CD4-positive, alpha-beta T cell (primary cell): Measurements from ENCODE around the gene CEACAM16. TPM values are rescaled to one million over a fixed set of nuclear protein-coding genes. Genes with fewer than 3 reads are reported as not detected.
A peak's percentile ranks its signal among the peaks of the same experiment; 100 is the strongest.

Experiments used
- ATAC-seq: fragments of 200-7000 bp; cut with Tn5 transposase; one replicate; pipeline ENCODE4 v1.10.0; 2022; ENCODE audit warnings: mild to moderate bottlenecking; ENCODE audit not compliant: poor library complexity
- CTCF ChIA-PET: fragments of 350-600 bp; sonication (Branson Sonifier 250); formaldehyde crosslinking; loops from one replicate; lab custom pipeline; 2021; ENCODE audit warnings: antibody characterized with exemption, inconsistent platforms; lab: Charles Lee
- POLR2A ChIA-PET: fragments of 350-600 bp; sonication (Branson Sonifier 250); formaldehyde crosslinking; loops from one replicate; lab custom pipeline; 2021; ENCODE audit warnings: antibody characterized with exemption, inconsistent platforms; lab: Charles Lee
- DNase-seq, 14 experiments: peaks; one replicate each; pipeline ENCODE4 v3.0.0-alpha.2; 2013 to 2020; ENCODE audit warnings: mixed read lengths in 2 of 14
- H3K27ac ChIP-seq, 2 donors: one replicate each; pipeline versions ENCODE4 v1.5.1 to v1.7.0; 2013; ENCODE audit warnings: low read length in 2 of 2, low read depth in 1 of 2, mild to moderate bottlenecking in 1 of 2
- H3K27me3 ChIP-seq, 2 experiments: 1 replicate in 1 of 2; 2 replicates in 1 of 2; pipeline versions ENCODE4 v1.6.1 to v1.7.0; 2013; ENCODE audit warnings: low read length in 2 of 2, control low read depth in 1 of 2, mild to moderate bottlenecking in 1 of 2, moderate library complexity in 1 of 2; ENCODE audit not compliant: insufficient read depth in 2 of 2, control insufficient read depth in 1 of 2
- H3K36me3 ChIP-seq: one replicate; pipeline ENCODE4 v1.6.1; 2013; ENCODE audit warnings: low read length, control low read depth; ENCODE audit not compliant: insufficient read depth
- H3K4me1 ChIP-seq: one replicate; pipeline ENCODE4 v1.6.1; 2013; ENCODE audit warnings: low read length, control low read depth; ENCODE audit not compliant: insufficient read depth
- H3K4me3 ChIP-seq: one replicate; pipeline ENCODE4 v1.5.1; 2013; ENCODE audit warnings: mild to moderate bottlenecking, low read length, moderate library complexity
- H3K9me3 ChIP-seq, 2 experiments: 1 replicate in 1 of 2; 2 replicates in 1 of 2; pipeline versions ENCODE4 v1.6.1 to v1.7.0; 2013; ENCODE audit warnings: low read length in 2 of 2, mild to moderate bottlenecking in 2 of 2, control low read depth in 1 of 2, moderate library complexity in 1 of 2; ENCODE audit not compliant: control insufficient read depth in 1 of 2, insufficient read depth in 1 of 2
- H3K27ac Mint-ChIP-seq: one replicate; pipeline ENCODE4 v1.8.0; 2020; ENCODE audit warnings: mixed read lengths
- H3K27me3 Mint-ChIP-seq: one replicate; pipeline ENCODE4 v1.8.0; 2021; ENCODE audit warnings: mixed read lengths
- H3K36me3 Mint-ChIP-seq: one replicate; pipeline ENCODE4 v1.8.0; 2021; ENCODE audit warnings: low read depth, mixed read lengths
- H3K4me1 Mint-ChIP-seq: one replicate; pipeline ENCODE4 v1.8.0; 2021; ENCODE audit warnings: low read depth, mixed read lengths
- H3K4me3 Mint-ChIP-seq: one replicate; pipeline ENCODE4 v1.8.0; 2020; ENCODE audit warnings: mild to moderate bottlenecking, mixed read lengths
- H3K9me3 Mint-ChIP-seq: one replicate; pipeline ENCODE4 v1.8.0; 2020; ENCODE audit warnings: mixed read lengths
- CTCF ChIP-seq: fragments of 200-600 bp; IDR thresholded peaks from one replicate; pipeline ENCODE4 v1.8.0; 2022; ENCODE audit warnings: antibody characterized with exemption, mild to moderate bottlenecking
- intact Hi-C, 2 experiments: fragments of 100-400 bp; cut with DNase I in 1 of 2; cut with micrococcal nuclease in 1 of 2; formaldehyde crosslinking; loops; one replicate each; pipeline versions ENCODE4 v1.15.1 to v1.9.0; 2023 to 2025; cut with DNase I, micrococcal nuclease
- total RNA-seq, 174 experiments: library from RNA in 2 of 174; stranded (reverse) in 2 of 174; gene quantifications; one replicate each; pipeline ENCODE4 v1.2.3 and lab custom pipeline; 2021 to 2026

CEACAM16 gene
- total RNA-seq, 2 experiments from 2014 or later = not detected

GRCh38 chr19:44737238-44738071, 38.5 kb downstream of the CEACAM16 start:
- Mint-ChIP-seq H3K4me3 (no peak overlapping the region), H3K9me3 (no peaks in the 10 kb centered on the region), H3K27me3 (no peaks in the 10 kb centered on the region), H3K27ac (no peak overlapping the region), H3K4me1 (no peaks in the 10 kb centered on the region), H3K36me3 (no peaks in the 10 kb centered on the region)
- Histone ChIP-seq H3K27ac (no peak overlapping the region), H3K36me3 (no peaks in the 10 kb centered on the region), H3K9me3 (no peaks in the 10 kb centered on the region), H3K4me3 (no peak overlapping the region), H3K4me1 (peaks cover 15% of the 10 kb centered on the region), H3K27me3 (no peaks in the 10 kb centered on the region)
- DNase-seq (peak in 1 of 14 experiments; percentile 19), ATAC-seq (no peak)
- CTCF ChIA-PET = interaction anchor here (0.6 to 3.0 kb wide), 2 partner anchors 14 to 33 kb away, joined by 3 to 10 read pairs; no protein-coding TSS in a partner anchor
- intact Hi-C loops = no loop called here
- no peak for TF ChIP-seq CTCF
- POLR2A ChIA-PET = no interaction called here

GRCh38 chr19:44738136-44738535, 39.2 kb downstream of the CEACAM16 start:
- TF ChIP-seq CTCF = no peak
- POLR2A ChIA-PET = no interaction called here
- ATAC-seq (no peak), DNase-seq (no peak)
- Mint-ChIP-seq H3K4me1 (peaks cover 5% of the 10 kb centered on the region), H3K9me3 (no peaks in the 10 kb centered on the region), H3K4me3 (no peak overlapping the region), H3K27ac (no peak overlapping the region), H3K27me3 (no peaks in the 10 kb centered on the region), H3K36me3 (no peaks in the 10 kb centered on the region)
- CTCF ChIA-PET = interaction anchor here (3.0 kb wide), 1 partner anchor 14 kb away, joined by 10 read pairs; no protein-coding TSS in a partner anchor
- Histone ChIP-seq H3K36me3 (no peaks in the 10 kb centered on the region), H3K9me3 (no peaks in the 10 kb centered on the region), H3K27me3 (no peaks in the 10 kb centered on the region), H3K4me3 (no peak overlapping the region), H3K4me1 (peaks cover 19% of the 10 kb centered on the region), H3K27ac (no peak overlapping the region)
- intact Hi-C loops = no loop called here

DNA sequence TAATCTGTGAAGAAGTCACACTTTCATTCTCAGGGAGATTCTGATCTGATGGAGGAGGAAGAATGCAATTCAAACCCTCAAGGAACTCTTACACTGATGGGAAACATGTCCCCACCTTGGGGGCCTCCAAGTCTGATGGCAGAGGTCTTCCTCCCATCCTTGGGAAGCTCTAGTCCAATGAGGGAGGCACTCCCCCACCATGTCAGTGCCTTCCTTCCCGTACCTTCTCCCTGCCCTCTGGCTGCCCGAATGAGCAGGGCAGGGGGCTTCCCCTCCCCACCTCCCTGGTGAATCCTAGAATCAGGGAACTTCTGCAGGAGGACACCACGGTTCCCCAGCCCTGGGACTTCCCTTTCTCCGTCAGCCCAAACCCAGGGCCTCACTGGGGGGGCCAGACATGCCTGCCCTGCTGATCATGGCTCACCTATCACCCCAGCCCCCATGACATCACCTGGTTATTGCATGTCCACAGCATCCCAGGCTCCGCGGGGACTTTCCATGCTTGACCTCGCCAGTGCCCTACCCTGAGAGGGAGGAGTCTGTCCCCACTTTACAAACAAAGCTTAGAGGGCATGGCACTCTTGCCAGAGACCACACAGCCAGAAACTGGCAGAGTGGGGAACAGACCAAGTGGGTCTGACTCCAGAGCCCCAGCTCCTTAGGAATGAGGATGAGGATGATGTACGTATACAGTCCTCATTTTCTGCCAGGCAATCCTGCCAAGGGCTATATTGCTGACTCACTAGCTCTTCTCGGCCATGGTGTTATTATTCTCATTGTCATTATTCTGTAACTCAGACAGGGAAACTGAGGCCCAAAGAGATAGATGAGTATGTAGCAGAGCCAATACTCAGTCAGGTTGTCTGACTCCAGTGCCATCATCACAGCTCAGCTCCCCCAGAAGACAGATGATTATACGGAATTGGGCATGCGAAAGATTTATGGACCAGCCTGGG, 39.9 kb downstream of the CEACAM16 start:
- intact Hi-C loops = no loop called here
- no peak overlapping the region for H3K27ac ChIP-seq
- H3K4me3 ChIP-seq = no peak overlapping the region
- H3K9me3 ChIP-seq = no peaks in the 10 kb centered on the region
- H3K4me1 Mint-ChIP-seq = peaks cover 5% of the 10 kb centered on the region
- no peak overlapping the region for H3K27ac Mint-ChIP-seq
- no peaks in the 10 kb centered on the region for H3K27me3 Mint-ChIP-seq
- no peaks in the 10 kb centered on the region for H3K36me3 ChIP-seq
- ATAC-seq = no peak
- no peaks in the 10 kb centered on the region for H3K36me3 Mint-ChIP-seq
- no peaks in the 10 kb centered on the region for H3K27me3 ChIP-seq
- TF ChIP-seq CTCF = no peak
- H3K4me3 Mint-ChIP-seq = no peak overlapping the region
- H3K4me1 ChIP-seq = peaks cover 19% of the 10 kb centered on the region
- DNase-seq = peak in 2 of 14 experiments; percentile 67 to 79
- H3K9me3 Mint-ChIP-seq = no peaks in the 10 kb centered on the region
- CTCF ChIA-PET = interaction anchor here (0.8 to 3.0 kb wide), 2 partner anchors 15 to 32 kb away, joined by 3 to 10 read pairs; no protein-coding TSS in a partner anchor
- POLR2A ChIA-PET = no interaction called here
